Activated T-cell treated with anti-CD3 and anti-CD28 coated beads, Interleukin-2, amount 50 U/mL, for 24 hours (primary cell): ENCODE results near the gene RGL4.

Experiments used
- DNase-seq: peaks from one replicate; pipeline ENCODE4 v3.0.0-alpha.2; 2020
- H3K27ac Mint-ChIP-seq: 2 replicates; pipeline ENCODE4 v1.8.0; 2020; ENCODE audit warnings: mild to moderate bottlenecking, mixed read lengths
- H3K27me3 Mint-ChIP-seq: 2 replicates; pipeline ENCODE4 v1.8.0; 2020; ENCODE audit warnings: mixed read lengths
- H3K36me3 Mint-ChIP-seq: 2 replicates; pipeline ENCODE4 v1.8.0; 2020; ENCODE audit warnings: low read depth, mixed read lengths
- H3K4me1 Mint-ChIP-seq: 2 replicates; pipeline ENCODE4 v1.8.0; 2020; ENCODE audit warnings: low read depth, mixed read lengths
- H3K4me3 Mint-ChIP-seq: 2 replicates; pipeline ENCODE4 v1.8.0; 2020; ENCODE audit warnings: mild to moderate bottlenecking, moderate library complexity, mixed read lengths
- H3K9me3 Mint-ChIP-seq: 2 replicates; pipeline ENCODE4 v1.8.0; 2020; ENCODE audit warnings: mixed read lengths

RGL4 gene

DNA sequence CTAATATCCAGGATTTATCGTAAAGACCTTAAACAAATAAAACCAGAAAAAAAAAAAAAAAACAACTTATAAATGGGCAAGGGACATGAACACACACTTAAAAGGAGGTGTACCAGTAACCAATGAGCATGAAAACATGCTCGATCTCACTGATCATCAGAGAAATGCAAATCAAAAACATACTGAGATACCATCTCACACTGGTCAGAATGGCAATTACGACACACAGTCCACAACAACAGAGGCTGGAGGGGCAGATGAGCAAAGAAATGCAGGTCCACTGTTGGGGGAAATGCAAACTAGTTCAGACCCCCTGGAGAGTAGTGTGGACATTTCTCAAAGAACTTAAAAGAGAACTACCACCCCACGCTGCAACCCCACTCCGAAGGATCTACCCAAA, 13.2 kb downstream of the RGL4 start:
- Mint-ChIP-seq H3K9me3 (no peaks in the 10 kb centered on the region), H3K4me3 (peak overlapping the region; percentile 33), H3K4me1 (peaks cover 93% of the 10 kb centered on the region), H3K27ac (peak overlapping the region; percentile 96), H3K36me3 (peaks cover 100% of the 10 kb centered on the region), H3K27me3 (no peaks in the 10 kb centered on the region)
- DNase-seq: no peak

DNA sequence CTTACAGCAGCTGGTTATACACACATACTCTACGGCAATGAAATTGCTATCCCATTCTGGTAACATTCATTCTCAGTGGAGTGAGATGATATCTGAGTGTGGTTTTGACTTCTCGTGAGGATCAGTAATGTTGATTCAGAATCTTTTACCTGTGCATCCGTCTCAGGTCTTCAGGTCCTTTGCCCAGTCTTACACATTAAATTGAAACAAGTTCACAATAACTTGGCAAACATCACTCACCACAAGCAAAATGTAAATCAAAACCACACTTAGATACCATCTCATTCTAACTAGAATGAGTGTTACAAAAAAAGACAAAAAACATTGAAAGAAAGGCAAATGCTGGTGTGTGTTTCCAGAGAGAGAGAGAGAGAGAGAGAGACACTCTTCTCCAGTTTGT, 14.0 kb downstream of the RGL4 start:
- no peak for DNase-seq
- H3K9me3 Mint-ChIP-seq: no peaks in the 10 kb centered on the region
- H3K36me3 Mint-ChIP-seq: peaks cover 100% of the 10 kb centered on the region
- H3K4me3 Mint-ChIP-seq: peak overlapping the region; percentile 44
- peaks cover 98% of the 10 kb centered on the region for H3K4me1 Mint-ChIP-seq
- H3K27me3 Mint-ChIP-seq: no peaks in the 10 kb centered on the region
- H3K27ac Mint-ChIP-seq: peak overlapping the region; percentile 96

DNA sequence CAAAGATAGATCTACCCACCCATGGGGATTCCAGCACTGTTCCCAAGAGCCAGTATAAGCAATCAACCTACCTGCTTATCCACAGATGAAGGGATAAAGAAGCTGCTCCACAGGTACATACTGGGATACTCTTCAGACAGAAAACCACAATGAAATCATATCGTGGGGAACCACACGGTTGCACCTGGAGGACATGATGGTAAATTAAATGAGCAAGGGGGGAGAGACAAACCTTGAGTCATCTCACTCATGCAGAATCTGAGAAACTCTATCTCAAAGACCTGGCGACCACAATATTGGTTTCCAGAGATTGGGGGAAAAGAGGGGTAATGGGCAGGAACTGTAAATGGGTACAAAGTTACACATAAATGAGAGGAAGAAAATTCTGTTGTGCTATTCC, 14.5 kb downstream of the RGL4 start:
- DNase-seq: no peak
- peak overlapping the region; percentile 96 for H3K27ac Mint-ChIP-seq
- peaks cover 99% of the 10 kb centered on the region for H3K4me1 Mint-ChIP-seq
- no peaks in the 10 kb centered on the region for H3K27me3 Mint-ChIP-seq
- H3K9me3 Mint-ChIP-seq: no peaks in the 10 kb centered on the region
- H3K4me3 Mint-ChIP-seq: peak overlapping the region; percentile 44
- peaks cover 100% of the 10 kb centered on the region for H3K36me3 Mint-ChIP-seq

DNA sequence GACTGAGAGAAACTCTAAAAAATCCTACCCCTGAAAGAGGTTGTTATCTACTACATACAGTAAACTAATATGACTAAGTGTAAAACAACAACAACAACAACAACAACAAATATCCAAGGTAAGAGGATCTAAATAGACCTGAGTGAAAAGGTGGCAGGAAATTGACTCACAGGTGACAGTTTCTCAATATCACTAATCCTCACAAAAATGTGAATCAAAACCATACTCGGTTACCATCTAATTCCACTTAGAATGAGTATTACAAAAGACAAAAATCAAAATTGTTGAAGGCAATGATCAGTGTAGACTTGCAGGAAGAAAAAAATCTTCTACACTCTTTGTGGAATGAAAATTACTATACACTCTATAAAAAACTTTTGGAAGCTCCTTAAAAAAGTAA, 17.5 kb downstream of the RGL4 start:
- H3K27me3 Mint-ChIP-seq: no peaks in the 10 kb centered on the region
- no peaks in the 10 kb centered on the region for H3K9me3 Mint-ChIP-seq
- peaks cover 96% of the 10 kb centered on the region for H3K36me3 Mint-ChIP-seq
- DNase-seq: no peak
- H3K27ac Mint-ChIP-seq: peak overlapping the region; percentile 92
- peaks cover 82% of the 10 kb centered on the region for H3K4me1 Mint-ChIP-seq
- H3K4me3 Mint-ChIP-seq: peak overlapping the region; percentile 20

DNA sequence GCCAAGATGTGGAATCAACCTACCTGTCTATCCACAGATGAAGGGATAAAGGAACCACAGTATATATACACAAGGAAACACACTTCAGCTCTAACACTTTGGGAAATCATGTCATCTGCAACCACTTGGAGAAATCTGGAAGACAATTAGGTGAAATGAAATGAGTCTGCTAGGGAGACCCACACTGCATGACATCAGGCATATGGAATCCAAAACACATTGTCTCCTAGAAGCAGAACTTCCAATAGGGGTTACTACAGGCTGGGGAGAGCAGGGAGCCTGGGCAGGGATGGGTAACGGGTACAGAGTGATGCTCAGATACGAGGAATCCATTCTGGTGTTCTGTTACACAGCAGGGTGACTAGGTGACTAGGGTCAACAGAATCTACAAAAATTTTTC, 18.3 kb downstream of the RGL4 start:
- peaks cover 95% of the 10 kb centered on the region for H3K36me3 Mint-ChIP-seq
- peaks cover 80% of the 10 kb centered on the region for H3K4me1 Mint-ChIP-seq
- DNase-seq: no peak
- H3K27ac Mint-ChIP-seq: peak overlapping the region; percentile 92
- H3K27me3 Mint-ChIP-seq: no peaks in the 10 kb centered on the region
- H3K9me3 Mint-ChIP-seq: no peaks in the 10 kb centered on the region
- no peak overlapping the region for H3K4me3 Mint-ChIP-seq

DNA sequence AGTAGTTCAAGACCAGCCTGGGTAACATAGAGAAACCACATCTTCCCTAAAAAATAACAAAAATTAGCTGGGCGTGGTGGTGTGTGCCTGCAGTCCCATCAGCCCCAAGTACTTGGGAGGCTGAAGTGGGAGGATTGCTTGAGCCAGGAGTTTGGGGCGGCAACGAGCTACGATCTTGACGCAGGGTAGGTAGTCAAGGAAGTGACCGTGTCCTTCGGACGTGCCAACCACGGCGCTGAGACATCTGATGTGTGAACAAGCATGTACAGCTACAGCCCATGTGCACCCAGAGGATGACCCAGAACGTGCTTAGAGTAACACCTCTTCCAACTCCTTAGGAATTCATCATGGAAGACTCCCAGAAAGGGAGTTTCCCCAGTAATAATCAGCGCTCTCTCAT, 21.4 kb downstream of the RGL4 start:
- Mint-ChIP-seq H3K4me3 (no peak overlapping the region), H3K4me1 (peaks cover 65% of the 10 kb centered on the region), H3K27me3 (no peaks in the 10 kb centered on the region), H3K27ac (no peak overlapping the region), H3K9me3 (no peaks in the 10 kb centered on the region), H3K36me3 (peaks cover 77% of the 10 kb centered on the region)
- DNase-seq: no peak

DNA sequence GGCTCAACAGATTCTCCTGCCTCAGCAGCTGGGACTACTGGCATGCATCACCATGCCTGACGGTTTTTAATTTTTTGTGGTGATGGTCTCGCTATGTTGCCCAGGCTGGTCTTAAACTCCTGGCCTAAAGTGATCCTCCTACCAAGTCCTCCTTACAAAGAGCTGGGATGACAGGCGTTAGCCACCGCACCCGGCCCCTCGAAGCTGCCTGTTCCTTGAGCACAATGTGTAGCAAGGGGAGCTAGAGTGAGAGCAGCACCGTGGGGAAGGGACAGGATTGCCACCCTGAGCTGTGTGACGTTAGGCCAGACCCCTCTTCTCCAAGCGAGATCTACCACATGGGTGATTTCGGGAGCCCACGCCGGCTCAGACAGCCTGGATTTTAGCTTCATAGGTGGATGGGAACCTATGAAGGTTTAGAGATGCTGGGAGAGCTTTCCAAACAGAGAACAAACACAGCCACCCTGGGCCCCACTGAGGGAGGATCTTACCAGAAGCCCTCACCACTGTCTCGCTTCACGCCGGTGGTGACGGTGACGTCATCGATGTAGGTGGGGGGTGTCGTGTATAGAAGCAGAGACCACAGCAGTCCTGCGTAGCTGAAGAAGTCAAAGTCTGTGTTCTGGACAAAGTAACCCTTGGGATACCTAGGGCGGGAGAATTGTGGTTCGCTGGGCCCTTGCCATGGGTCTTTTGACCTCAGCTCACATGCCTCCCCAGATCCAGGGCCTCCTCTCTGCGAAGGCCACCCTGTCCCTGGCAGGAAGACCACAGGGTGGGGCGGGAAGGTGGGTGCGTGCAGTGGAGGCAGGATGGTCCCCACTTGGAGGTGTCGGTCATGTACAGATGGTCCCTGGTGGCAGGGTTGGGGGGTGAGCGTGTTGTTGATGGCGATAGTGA, 23.1 kb downstream of the RGL4 start:
- Mint-ChIP-seq H3K9me3 (no peaks in the 10 kb centered on the region), H3K4me1 (peaks cover 52% of the 10 kb centered on the region), H3K36me3 (peaks cover 60% of the 10 kb centered on the region), H3K27me3 (no peaks in the 10 kb centered on the region), H3K27ac (peak overlapping the region; percentile 85), H3K4me3 (peak overlapping the region; percentile 50)
- peak; percentile 40 for DNase-seq

- Mint-ChIP-seq H3K36me3 (peaks cover 51% of the 10 kb centered on the region), H3K4me1 (peaks cover 42% of the 10 kb centered on the region), H3K27ac (peak overlapping the region; percentile 88), H3K4me3 (peak overlapping the region; percentile 80), H3K9me3 (no peaks in the 10 kb centered on the region), H3K27me3 (no peaks in the 10 kb centered on the region)
- no peak for DNase-seq
Measured at GRCh38 chr22:23714596-23715578, 24.1 kb downstream of the RGL4 start.

- Mint-ChIP-seq H3K27me3 (no peaks in the 10 kb centered on the region), H3K4me3 (peak overlapping the region; percentile 80), H3K9me3 (no peaks in the 10 kb centered on the region), H3K4me1 (peaks cover 32% of the 10 kb centered on the region), H3K27ac (peak overlapping the region; percentile 88), H3K36me3 (peaks cover 41% of the 10 kb centered on the region)
- no peak for DNase-seq
Measured at GRCh38 chr22:23715806-23716375, 25.1 kb downstream of the RGL4 start.

DNA sequence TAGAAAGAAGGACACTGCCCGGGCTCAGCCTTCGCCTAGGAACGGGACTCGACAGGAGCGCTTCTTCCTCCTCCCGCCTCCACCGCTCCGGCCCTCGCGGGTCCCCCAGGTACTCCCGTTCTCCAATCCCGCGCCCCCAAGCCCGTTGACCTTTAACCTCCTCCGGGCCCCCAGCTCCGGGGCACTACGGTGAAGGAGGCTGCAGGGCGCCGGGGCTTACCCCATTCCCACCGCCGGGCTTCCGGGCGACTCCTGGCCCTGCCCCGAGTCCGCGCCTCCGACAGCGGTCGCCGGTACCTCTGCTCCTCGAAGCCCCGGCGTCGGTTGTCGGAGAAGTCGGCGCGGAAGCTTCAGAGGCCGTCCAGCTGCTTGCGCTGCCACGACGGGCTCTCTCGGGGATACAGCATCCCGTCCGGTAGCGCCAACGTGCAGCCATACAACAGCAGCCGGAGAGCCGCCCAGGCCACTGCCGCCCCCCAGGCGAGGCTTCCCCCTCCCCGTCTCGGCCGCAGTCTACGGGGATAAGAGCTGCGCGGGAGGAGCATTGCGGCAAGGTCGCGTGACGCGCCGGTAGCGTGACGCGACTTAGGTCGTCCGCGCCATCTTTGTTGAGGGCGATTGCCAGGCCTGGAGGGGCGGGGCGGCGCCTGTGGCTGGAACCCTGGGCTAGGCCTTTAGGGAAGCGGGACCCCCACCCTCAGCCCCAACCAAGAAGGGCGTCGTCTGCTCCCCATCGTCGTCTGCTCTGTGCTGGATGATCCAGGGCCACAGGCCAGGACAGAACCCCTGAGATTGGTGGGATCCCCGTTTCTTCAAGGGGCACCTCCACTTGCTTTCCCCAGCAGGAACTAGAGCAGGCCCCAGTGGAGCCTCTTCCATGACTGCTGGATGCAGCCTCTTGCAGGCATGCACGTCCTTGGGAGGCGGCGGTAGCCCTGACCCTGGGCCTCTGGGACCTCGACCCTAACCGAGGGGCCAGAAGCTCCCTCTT, 26.3 kb downstream of the RGL4 start:
- peak overlapping the region; percentile 88 for H3K27ac Mint-ChIP-seq
- no peaks in the 10 kb centered on the region for H3K27me3 Mint-ChIP-seq
- H3K4me3 Mint-ChIP-seq: peak overlapping the region; percentile 80
- H3K9me3 Mint-ChIP-seq: no peaks in the 10 kb centered on the region
- peak; percentile 90 for DNase-seq
- H3K36me3 Mint-ChIP-seq: peaks cover 29% of the 10 kb centered on the region
- H3K4me1 Mint-ChIP-seq: peaks cover 27% of the 10 kb centered on the region

GRCh38 chr22:23718371-23719165, 27.8 kb downstream of the RGL4 start:
- Mint-ChIP-seq H3K27me3 (no peaks in the 10 kb centered on the region), H3K9me3 (no peaks in the 10 kb centered on the region), H3K4me3 (no peak overlapping the region), H3K36me3 (peaks cover 19% of the 10 kb centered on the region), H3K4me1 (peaks cover 25% of the 10 kb centered on the region), H3K27ac (no peak overlapping the region)
- DNase-seq: no peak

DNA sequence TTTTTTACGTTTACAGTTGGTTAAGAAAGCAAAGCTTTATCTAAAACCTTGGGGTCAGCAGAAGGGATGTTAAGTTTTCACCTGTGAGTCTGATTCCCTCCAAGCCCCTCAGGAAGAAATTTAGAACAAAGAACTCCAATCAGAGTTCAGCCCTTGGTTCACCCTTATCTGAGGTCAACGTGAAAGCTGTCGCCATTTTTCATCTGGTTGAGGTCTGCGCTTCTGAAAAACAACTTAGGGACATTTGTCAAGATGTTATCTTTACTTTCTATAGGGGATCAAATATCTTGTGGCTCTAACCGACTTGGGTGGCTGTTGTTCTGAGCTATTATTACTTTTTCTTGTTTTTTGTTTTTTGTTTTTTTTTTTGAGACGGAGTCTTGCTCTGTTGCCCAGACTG, 30.0 kb downstream of the RGL4 start:
- Mint-ChIP-seq H3K36me3 (peaks cover 2% of the 10 kb centered on the region), H3K9me3 (no peaks in the 10 kb centered on the region), H3K4me3 (no peak overlapping the region), H3K4me1 (peaks cover 7% of the 10 kb centered on the region), H3K27me3 (no peaks in the 10 kb centered on the region), H3K27ac (no peak overlapping the region)
- no peak for DNase-seq

GRCh38 chr22:23722160-23722559, 31.3 kb downstream of the RGL4 start:
- H3K36me3 Mint-ChIP-seq: no peaks in the 10 kb centered on the region
- no peak overlapping the region for H3K4me3 Mint-ChIP-seq
- no peaks in the 10 kb centered on the region for H3K27me3 Mint-ChIP-seq
- no peaks in the 10 kb centered on the region for H3K9me3 Mint-ChIP-seq
- DNase-seq: no peak
- H3K27ac Mint-ChIP-seq: no peak overlapping the region
- peaks cover 5% of the 10 kb centered on the region for H3K4me1 Mint-ChIP-seq
